HG03159 (cell line): ENCODE measurements around the gene MUC12.
"Not testable (repeated sequence)": the region's sequence is repeated elsewhere in the genome, so short reads cannot be mapped to it uniquely, and the experiment has no call there.

Experiments used
- ATAC-seq: cut with Tn5 transposase; IDR thresholded peaks from one replicate; pipeline ENCODE4 v1.9.1; 2021; ENCODE audit warnings: mild to moderate bottlenecking, moderate library complexity; ENCODE audit not compliant: unreplicated experiment

Gene MUC12

GRCh38 chr7:100959894-100960293 lies 9.5 kb upstream of the MUC12 start:
- no peak for ATAC-seq

- ATAC-seq, result no peak
Observed at GRCh38 chr7:100962537-100962936, 6.8 kb upstream of the MUC12 start.

DNA sequence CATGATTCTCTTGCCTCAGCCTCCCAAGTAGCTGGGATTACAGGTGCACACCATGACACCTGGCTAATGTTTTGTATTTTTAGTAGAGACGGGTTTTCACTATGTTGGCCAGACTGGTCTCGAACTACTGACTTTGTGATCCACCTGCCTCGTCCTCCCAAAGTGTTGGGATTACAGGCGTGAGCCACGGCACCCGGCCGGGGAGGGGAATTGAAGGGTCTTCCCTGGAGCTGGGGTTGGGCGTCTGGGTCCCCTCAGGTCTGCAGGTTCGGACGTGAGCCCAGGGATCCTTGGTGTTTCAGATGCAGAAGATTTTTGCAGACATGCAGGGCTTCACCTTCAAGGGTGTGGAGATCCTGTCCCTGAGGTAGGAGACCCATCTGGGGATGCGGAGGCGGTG lies 6.0 kb upstream of the MUC12 start:
- no peak for ATAC-seq

- no peak for ATAC-seq
Observed at GRCh38 chr7:100963874-100964273, 5.5 kb upstream of the MUC12 start.

- ATAC-seq, result no peak
Observed at GRCh38 chr7:100964630-100965029, 4.7 kb upstream of the MUC12 start.

DNA sequence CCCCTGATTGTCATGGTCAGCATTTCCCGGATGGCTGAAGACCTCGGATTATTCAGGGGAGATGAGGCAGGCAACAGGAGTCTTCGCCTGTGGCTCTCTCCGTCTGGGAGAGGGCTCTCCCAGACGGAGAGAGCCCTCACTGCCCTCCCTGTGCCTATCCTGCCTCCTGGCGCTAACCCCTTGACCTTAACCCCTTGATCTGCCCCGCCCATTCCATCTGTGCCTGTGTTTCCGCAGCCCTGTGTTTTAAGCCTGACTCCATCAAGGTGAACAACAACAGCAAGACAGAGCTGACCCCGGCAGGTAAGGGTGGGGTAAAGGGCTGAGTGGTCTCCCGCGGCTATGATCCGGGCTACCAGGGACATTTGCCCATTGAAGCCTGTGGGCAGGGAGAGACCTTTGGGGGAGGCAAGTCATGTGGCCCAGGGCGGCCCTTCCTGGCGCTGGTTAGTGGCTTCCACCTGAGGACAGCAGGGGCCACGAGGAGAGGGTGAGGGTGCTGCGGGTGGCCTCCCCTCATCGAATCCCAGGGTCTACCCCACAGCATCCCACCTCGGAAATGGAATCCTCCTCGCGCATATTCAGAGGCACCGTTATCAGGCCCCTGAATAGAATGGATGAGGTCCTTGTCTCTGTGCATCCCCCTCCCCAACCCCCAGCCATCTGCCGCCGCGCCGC lies 4.2 kb upstream of the MUC12 start:
- no peak for ATAC-seq

GRCh38 chr7:100965723-100966541 lies 3.4 kb upstream of the MUC12 start:
- peak; percentile 61 for ATAC-seq

DNA sequence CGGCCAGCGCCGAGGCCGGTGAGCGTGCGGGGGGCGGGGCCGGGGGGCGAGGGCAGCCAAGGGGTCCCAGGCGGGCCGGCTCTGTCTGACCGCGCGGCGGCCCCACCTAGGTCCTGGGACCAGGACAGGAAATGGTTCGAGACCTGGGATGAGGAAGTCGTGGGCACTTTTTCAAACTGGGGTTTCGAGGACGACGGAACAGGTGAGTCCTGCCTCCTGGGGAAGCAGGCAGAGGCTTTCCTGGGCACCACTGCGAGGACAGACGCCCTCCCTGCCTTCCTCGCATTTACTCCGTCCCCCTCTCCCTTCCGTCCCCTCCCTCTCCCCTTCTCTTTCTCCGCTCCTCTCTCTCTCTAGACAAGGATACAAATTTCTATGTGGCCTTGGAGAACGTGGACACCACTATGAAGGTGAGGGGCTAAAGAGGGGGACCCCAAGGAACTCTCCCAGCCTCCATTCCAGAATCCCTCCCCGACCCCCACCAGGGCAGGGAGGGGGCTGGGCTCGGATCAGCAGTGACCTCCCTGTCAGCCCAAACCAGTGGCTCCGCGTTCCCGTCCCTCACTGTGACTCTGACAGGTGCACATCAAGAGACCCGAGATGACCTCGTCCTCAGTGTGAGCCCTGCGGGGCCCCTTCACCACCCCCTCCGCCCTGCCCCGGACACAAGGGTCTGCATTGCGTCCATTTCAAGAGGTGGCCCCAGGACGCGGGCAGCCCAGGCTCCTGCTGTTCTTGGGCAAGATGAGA lies 2.6 kb upstream of the MUC12 start:
- no peak for ATAC-seq

GRCh38 chr7:100967292-100967863 lies 2.0 kb upstream of the MUC12 start:
- ATAC-seq, result no peak

- no peak for ATAC-seq
Observed at GRCh38 chr7:100968031-100968430, 1.3 kb upstream of the MUC12 start.

GRCh38 chr7:100968650-100969049 lies 715 bp upstream of the MUC12 start:
- ATAC-seq, result no peak

DNA sequence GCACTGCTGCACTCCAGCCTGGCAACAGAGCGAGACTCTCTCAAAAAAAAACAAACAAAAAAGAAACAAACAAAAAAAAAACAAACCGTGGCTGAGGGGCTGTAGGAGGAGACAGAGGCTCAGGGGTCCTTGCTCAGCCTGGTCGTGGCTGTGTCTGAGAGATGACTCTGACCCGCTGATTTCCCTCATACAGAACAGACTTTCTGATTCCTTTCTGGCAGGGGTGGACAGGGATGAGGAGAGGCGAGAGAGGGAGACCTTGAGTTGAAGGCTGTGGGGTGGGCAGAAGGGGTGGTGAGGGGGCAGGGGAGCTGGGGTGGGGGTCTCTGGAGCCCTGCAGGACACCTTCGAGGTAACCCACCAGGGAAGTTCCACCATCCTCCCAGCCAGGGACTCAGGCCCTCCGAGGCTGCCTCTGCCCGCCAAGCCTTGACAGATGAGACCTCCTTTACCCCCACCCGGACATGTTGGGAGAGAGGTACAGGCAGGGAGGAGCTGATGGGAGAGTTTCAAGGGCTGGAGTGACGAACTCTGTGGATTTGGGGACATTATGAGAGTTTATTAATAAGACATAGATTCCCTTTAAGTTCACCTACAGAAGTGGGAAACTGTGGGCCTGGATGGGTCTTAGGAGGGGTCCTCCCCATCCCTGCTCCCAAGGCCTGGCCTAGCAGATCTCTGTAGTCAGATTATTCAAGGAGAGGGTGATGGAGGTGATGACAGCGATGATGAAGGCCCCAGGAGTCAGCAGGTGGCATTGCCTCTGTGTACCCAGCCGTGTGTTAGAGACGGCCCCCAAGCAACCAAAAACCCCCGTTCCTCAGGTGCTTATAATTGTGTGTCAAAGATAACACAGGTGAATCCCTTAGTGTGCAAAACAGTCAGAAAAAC lies 2.0 kb downstream of the MUC12 start:
- no peak for ATAC-seq

GRCh38 chr7:100972002-100972347 lies 2.6 kb downstream of the MUC12 start:
- ATAC-seq, result no peak

DNA sequence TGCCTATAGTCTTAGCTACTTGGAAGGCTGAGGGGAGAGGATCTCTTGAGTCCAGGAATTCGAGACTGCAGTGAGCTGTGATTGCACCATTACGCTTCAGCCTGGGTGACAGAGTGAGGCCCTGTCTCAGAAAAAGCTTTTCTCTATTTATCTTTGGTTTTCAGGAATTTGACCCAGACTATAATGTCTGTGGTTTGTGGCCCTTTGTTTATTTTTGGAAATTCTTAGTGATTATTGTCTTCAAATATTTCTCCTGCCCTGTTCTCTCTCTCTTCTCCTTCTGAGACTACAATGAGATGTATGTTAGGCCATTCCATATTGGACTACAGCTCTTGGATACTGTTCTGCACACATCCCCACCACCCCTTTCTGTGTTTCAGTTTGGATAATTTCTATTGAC lies 4.7 kb downstream of the MUC12 start:
- no peak for ATAC-seq

DNA sequence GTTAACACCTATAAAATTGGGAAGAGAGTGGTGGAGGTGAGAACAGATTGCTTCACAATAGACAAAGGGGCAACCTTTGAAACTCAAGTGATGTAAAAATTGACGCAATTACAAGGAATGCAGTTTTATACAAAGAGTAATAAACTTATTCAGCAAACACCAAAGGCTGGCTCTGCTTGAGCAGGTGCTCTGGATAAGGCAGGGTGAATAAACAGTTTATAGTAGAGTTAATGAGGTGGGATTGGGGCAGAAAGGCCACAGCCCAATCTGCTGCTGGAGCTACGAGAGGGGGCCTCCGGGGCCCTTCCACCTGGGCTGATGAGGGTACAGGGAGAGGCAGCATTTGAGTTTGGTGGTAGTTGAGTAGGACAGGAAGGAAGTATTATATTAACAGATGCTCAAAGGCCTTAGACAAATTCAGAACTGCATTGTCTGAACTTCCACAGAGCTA lies 6.0 kb downstream of the MUC12 start:
- no peak for ATAC-seq

DNA sequence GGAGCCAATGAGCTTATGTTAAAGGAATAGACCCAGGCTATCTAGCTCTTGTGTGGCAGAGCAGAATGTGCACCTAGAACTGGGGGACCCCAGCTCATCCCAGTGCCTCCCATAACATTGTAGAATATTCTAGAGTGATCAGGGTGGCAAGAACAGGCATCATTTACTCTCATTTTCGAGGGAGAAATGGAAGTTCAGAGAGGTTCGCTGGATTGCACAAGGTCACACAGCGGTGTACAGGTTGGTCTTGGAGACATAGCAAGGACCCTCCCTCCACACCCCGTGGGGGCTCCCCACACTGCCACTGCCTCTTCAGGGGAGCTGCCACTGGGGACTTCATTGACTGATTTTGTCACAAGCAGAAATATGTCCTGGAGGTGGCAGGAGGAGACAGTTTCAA lies 8.9 kb downstream of the MUC12 start:
- no peak for ATAC-seq

GRCh38 chr7:100983451-100984187 lies 14.3 kb downstream of the MUC12 start:
- no peak for ATAC-seq

GRCh38 chr7:100984241-100984918 lies 15.0 kb downstream of the MUC12 start:
- ATAC-seq, result not testable (repeated sequence)
